Activated CD8-positive, alpha-beta memory T cell treated with anti-CD3 and anti-CD28 coated beads, Interleukin-2, amount 50 U/mL, for 48 hours (primary cell): ENCODE measurements around the gene RASA3.

Source experiments
- DNase-seq: peaks from one replicate; pipeline ENCODE4 v3.0.0-alpha.2; 2020

The RASA3 gene

DNA sequence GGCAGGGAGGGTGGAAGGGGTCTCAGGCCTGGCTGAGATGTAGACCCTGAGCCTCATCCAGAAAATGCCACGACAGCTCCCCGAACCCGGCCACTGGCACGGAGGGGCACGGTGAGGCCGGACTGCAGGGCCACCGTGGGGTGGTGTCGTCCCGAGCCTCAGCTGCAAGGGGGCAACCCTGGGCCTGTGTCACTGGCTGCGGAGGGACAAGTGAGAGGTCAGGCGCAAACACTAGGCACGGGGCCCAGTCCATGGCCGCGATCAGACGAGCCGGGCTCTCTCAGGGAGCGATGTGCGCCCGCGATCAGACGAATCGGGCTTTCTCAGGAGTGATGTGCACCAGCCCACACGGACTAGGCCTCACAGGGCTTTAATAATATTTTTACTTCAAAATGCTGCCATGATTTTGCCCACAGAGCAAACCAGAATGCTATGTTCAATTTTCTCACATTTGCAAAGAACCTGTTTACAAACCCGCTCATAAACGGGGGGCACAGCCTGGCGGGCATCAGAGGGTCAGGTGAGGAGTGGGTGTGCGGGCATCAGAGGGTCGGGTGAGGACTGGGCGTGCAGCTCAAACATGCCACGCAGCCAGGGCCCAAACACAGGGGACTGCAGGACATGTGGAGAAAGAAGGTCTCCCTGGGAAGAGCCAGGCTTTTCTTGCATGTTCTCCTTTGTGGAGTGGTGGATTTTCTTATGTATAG lies 115.9 kb downstream of the RASA3 start:
- DNase-seq: no peak

- DNase-seq: no peak
Observed at GRCh38 chr13:114015969-114016295, 116.5 kb downstream of the RASA3 start.

DNA sequence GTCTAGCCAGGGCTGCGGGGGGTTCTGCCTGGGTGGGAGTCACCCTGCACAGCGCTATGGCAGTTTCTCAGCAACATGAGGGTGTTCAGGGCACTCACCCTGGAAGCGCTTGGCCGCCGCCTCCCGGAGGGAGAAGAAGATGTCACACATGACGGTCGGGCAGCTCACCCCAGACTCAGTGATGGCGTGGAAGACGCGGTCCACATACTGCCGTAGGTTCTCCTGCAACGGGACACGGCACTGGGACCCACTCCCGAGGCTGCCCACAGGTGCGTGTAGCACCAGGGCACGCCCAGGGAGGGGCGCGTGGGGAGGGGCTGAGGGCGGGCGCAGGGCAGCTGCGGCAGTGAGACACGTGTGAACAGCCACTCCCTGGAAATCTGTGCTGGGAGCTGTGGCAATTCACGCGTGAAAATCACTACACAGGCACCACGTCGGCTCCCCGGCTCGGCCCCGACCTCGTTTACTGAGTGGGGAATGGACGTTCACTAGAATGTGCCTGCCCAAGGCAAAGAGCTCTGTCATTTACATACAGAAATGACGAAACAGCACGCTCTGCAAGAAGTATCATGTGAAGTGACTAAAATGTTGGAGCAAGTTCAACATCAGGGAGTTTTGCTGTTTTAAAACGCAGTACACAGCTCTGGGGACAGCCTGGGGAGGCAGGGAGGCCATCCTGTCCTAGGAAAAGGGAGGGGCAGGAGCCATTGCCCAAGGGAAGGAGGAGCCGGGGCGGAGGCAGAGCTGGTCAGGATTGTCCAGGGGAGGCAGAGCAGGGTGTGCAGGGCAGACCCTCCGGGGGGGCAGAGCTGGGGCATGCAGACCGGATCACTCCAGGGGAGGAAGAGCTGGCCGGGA lies 117.1 kb downstream of the RASA3 start:
- DNase-seq: no peak

DNA sequence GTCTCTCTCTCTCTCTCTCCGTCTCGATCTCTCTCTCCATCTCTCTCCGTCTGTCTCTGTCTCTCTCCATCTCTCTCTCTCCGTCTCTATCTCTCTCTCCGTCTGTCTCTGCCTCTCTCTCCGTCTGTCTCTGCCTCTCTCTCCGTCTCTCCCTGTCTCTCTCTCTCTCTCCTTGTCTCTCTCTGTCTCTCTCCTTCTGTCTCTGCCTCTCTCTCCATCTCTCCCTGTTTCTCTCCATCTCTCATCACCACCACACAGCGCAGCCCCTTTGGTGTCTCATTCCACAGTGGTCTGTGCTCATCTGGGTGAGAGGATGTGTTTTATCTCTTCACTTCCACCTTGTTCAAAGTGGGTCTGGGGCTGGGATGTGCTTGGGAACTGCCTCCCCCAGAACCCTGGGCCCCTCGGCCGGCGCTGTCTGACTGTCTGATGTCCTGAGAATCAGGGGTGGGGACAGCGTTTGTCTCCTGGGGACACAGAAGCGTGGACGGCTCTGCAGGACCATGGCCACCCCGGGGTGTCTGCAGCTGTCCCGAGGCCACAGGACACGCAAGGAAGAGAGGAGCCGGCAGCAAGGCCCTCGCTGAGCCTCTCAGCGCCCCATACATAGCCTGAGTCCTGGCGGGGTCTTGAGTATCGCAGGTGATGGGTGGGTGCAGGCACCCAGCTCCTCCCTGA lies 118.3 kb downstream of the RASA3 start:
- DNase-seq: no peak

GRCh38 chr13:114013336-114013735 lies 119.1 kb downstream of the RASA3 start:
- DNase-seq: no peak

GRCh38 chr13:114012921-114013320 lies 119.5 kb downstream of the RASA3 start:
- no peak for DNase-seq

DNA sequence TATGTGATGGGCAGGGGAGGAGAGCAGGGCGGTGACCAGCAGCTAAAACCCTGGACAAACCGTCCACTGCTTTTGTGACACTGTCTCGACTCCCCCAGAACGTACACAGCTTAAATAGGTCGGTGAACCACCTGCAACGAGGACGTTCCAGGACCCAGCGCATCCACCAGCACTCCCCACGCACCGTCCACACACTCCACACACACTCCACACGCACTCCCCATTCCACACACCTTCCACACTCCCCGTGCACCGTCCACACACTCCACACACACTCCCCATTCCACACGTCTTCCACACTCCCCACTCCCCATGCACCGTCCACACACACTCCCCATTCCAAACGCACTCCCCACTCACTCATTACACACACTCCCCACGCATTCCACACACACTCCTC lies 120.3 kb downstream of the RASA3 start:
- DNase-seq: no peak

DNA sequence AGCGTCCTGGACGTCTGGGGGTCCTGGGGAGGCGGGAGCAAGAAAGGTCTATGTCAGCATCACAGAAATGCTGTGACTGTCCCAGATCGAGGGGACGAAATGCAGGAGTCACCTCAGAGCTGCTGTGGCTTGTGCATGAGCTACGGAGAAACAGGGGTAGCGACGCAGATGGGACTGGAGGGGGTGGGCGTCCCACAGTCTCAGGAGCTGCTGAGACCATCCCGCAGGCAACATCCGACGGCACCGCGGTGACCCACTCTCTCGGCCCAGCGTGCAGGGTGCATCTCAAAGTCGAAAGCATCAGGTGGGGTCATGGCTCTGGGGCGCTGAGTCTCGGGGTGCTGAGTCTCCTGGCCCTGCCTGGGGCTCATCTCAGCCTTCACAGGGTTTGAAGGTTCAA lies 121.2 kb downstream of the RASA3 start:
- no peak for DNase-seq

DNA sequence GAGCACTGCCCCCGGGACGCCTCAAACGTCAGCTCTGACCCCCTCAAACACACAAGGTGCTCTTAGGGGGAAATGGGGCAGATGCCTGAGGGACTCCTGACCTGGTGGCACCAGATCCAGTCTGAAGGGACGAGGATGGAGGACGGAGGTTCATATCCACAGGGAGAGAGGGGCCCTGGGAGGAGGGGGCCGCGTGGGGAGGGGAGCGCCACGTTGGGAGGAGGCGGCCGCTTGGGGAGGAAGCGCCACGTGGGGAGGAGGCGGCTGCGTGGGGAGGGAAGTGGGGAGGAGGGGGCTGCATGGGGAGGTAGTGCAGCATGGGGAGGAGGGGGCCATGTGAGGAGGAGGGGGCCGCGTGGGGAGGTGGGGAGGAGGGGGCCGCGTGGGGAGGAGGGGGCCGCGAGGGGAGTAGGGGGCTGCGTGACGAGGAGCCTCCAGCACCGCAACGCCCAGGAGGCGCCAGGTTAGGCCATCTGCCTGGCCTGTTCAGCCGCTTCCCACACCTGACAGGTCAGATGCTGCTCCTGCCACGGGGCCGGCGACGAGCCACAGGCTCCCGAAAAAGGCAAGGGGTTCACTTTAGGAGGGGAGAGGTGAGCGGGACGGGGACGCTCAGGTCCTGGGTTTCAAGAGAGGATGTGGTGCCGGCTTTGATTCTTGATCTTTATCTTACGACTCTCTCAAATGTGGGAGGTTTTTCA lies 121.9 kb downstream of the RASA3 start:
- no peak for DNase-seq

GRCh38 chr13:114009590-114010400 lies 122.6 kb downstream of the RASA3 start:
- no peak for DNase-seq

GRCh38 chr13:114008964-114009589 lies 123.3 kb downstream of the RASA3 start:
- no peak for DNase-seq

- no peak for DNase-seq
Observed at GRCh38 chr13:114007566-114007965, 124.9 kb downstream of the RASA3 start.

DNA sequence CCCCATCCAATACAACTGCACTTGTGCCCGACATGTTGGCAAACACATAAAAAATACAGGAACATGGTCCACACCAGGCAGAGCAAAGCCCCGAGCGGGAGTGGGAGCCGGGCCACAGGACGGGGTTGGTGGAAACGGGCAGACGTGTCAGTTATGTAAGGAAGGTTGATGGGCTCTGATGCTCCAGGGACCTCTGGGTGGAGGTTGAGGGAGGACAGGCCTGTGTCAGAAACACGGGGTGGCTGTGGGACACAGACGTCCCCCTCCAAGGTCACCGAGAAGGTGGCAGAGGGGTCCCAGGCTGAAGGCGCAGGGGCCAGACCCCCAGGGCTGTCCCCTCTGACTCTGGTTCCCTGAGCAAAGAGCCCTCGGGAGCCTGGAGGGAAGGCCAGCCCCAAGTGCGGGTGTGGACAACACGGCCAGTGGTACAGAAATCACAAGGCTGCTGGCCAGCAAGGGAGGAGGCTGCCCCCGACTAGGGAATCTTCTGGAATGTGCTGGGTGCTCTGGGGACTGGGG lies 127.2 kb downstream of the RASA3 start:
- DNase-seq: no peak

- no peak for DNase-seq
Observed at GRCh38 chr13:114004420-114005205, 127.8 kb downstream of the RASA3 start.

GRCh38 chr13:114002771-114003321 lies 129.6 kb downstream of the RASA3 start:
- DNase-seq: no peak

DNA sequence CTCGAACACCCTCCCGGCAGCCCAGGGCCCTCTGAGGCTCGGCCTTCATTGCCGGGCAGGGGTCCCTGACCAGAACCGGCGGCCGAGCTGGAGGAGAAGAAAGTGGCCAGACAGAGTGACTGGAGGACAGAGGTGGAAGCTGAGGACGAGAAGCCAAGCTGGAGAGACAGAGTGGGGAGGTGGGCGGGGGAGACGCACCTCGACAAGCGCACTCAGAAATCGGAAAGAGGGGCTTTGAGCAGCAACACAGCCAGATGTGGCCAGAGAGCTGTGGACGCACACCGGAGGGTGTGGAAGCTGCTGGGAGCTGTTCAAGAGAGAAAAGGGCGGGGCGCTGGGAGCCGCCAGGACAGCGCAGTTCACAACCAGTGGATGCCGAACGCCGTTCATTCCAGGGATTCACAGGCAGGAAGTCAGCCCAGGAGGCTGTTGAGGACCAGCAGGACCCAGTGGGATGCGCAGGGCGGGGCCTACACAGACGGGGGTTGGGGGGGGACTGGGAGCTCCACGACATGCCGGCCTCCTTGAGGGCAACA lies 130.3 kb downstream of the RASA3 start:
- DNase-seq: no peak

DNA sequence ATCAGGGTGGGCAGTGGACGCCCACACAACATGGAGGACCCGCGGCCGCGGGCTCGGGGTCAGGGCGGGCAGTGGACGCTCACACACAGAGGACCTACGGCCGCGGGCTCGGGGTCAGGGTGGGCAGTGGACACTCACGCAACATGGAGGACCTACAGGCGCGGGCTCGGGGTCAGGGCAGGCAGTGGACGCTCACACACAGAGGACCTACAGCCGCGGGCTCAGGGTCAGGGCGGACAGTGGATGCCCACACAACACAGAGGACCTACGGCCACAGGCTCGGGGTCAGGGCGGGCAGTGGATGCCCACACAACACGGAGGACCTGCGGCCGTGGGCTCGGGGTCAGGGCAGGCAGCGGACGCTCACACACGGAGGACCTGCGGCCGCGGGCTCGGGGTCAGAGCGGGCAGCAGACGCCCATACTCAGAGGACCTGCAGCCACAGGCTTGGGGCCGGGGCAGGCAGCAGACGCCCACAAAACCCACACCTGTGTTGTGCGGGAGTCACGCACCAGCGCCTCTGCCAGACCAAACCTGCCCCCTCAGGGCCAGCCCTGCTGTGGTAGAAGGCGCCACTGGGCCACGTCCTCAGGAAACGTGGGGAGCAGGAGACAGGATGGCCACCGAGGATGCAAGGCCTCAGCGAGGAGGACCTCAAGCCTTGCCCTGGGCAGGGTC lies 131.0 kb downstream of the RASA3 start:
- DNase-seq: no peak

GRCh38 chr13:114000151-114001040 lies 132.0 kb downstream of the RASA3 start:
- DNase-seq: no peak

DNA sequence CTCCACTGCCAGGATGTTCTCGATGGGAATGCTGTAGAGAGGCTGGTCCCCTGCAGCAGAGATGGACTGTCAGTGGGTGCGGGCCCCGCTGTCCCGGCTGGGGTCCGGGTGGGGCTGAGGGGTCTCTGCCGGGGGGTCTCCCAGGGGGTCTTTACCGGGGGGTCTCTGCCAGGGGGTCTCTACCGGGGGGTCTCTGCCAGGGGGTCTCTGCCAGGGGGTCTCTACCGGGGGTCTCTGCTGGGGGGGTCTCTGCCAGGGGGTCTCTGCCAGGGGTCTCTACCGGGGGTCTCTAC lies 132.9 kb downstream of the RASA3 start:
- DNase-seq: no peak
